MG63 (cell line): Measurements from ENCODE around the gene TM9SF1. TPM values are rescaled to one million over a fixed set of nuclear protein-coding genes. Genes with fewer than 3 reads are reported as not detected.
"Not testable (repeated sequence)": the region's sequence is repeated elsewhere in the genome, so short reads cannot be mapped to it uniquely, and the experiment has no call there.

Experiments used
- DNase-seq: peaks from one replicate; pipeline ENCODE4 v3.0.0-alpha.2; 2020
- H3K27me3 ChIP-seq: fragments of 250-450 bp; sonication (Bioruptor Pico); 2 replicates; pipeline ENCODE4 v1.5.1; 2020; ENCODE audit warnings: mild to moderate bottlenecking, moderate library complexity
- H3K36me3 ChIP-seq: fragments of 250-450 bp; sonication (Bioruptor Pico); 2 replicates; pipeline ENCODE4 v1.5.1; 2020; ENCODE audit warnings: mild to moderate bottlenecking, moderate library complexity
- H3K4me3 ChIP-seq: fragments of 250-450 bp; sonication (Bioruptor Pico); 2 replicates; pipeline ENCODE4 v1.5.1; 2020; ENCODE audit warnings: mild to moderate bottlenecking, moderate library complexity
- H3K9me3 ChIP-seq: fragments of 250-450 bp; sonication (Bioruptor Pico); 2 replicates; pipeline ENCODE4 v1.5.1; 2020; ENCODE audit warnings: mild to moderate bottlenecking, moderate library complexity
- total RNA-seq: library from RNA; depleted of rRNA; stranded (reverse); fragments of >200 nt; shearing (Covaris generic); gene quantifications from 2 replicates; pipeline ENCODE4 v1.2.3, GENCODE V29; 2014; ENCODE audit warnings: low replicate concordance

The TM9SF1 gene
- total RNA-seq, 1 experiment from 2014 or later = 39.3 TPM

DNA sequence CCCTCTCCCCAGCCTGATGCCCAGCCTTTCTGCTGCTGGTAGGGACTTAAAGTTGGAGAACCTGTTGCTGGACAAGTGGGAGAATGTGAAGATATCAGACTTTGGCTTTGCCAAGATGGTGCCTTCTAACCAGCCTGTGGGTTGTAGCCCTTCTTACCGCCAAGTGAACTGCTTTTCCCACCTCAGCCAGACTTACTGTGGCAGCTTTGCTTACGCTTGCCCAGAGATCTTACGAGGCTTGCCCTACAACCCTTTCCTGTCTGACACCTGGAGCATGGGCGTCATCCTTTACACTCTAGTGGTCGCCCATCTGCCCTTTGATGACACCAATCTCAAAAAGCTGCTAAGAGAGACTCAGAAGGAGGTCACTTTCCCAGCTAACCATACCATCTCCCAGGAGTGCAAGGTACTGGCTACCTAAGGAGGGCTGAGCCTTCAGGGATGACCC lies 11.9 kb upstream of the TM9SF1 start:
- Histone ChIP-seq H3K4me3 (no peak overlapping the region), H3K27me3 (no peaks in the 10 kb centered on the region), H3K9me3 (no peaks in the 10 kb centered on the region), H3K36me3 (peaks cover 11% of the 10 kb centered on the region)
- DNase-seq = no peak

- Histone ChIP-seq H3K9me3 (no peaks in the 10 kb centered on the region; the same call in 1 of the 2 replicates), H3K4me3 (no peak overlapping the region), H3K27me3 (no peaks in the 10 kb centered on the region), H3K36me3 (peaks cover 14% of the 10 kb centered on the region)
- DNase-seq = no peak
Measured at GRCh38 chr14:24206260-24207103, 11.2 kb upstream of the TM9SF1 start.

DNA sequence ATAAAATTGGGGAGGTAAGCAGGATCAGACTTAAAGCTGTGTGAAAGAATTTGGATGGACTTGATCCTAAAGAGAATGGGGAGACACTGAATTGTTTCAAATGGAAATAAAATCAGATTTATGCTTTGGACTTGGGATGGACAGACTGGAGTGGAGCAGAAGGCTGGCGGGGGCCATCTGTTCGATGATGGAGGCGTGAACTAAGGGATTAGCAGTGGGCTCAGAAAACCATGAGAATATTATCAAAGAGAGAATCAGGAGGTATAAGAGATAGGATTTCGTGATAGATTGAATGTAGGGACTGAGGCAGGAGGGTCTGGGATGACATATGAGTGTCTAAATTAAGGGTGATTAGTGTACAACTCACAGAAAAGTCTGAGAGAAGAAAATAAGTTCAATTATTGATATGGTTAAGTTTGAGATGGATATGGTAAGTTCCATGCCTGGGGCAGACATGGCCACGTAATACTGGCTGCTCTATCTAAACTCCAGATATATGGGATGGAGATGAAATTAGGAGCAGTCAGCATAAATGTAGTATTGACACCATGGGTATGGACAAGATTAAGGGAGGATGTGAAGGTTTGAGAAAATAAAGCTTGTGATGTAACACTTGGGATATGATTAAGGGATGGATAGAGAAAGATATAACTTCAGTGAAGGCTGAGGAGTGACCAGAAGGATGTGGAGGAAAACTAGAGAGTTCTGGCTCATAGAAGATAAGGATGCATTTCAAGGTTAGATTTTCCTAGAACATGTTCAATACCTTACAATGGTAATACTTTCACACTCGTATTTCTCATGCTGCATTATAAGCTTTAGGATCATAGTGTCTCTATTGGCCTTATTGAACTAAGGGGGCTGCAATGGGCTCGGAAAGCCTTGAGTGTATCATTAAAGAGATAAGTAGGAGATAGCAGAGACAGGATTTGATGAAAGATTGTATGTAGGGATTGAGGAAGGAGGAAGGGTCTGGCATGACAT lies 9.2 kb upstream of the TM9SF1 start:
- DNase-seq = no peak
- no peaks in the 10 kb centered on the region for H3K27me3 ChIP-seq
- no peak overlapping the region for H3K4me3 ChIP-seq
- no peaks in the 10 kb centered on the region; the same call in 1 of the 2 replicates for H3K9me3 ChIP-seq
- peaks cover 16% of the 10 kb centered on the region for H3K36me3 ChIP-seq

DNA sequence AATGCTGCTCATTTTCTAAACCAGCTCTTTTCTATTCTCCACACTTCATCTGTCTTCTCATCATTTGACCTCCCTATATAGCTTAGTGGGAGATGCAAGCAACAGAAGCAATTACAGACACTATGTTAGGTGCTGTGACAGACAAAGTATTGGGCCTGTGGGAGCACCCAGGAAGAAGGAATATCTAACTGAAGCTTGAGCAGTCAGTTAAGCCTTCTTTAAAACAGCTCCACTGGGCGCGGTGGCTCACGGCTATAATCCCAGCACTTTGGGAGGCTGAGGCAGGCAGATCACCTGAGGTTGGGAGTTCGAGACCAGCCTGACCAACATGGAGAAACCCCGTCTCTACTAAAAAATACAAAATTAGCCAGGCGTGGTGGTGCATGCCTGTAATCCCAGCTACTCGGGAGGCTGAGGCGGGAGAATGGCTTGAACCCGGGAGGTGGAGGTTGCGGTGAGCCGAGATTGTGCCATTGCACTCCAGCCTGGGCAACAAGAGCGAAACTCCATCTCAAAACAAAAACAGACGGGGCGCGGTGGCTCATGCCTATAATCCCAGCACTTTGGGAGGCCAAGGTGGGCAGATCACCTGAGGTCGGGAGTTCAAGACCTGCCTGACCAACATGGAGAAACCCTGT lies 8.1 kb upstream of the TM9SF1 start:
- DNase-seq, H3K27me3 ChIP-seq, H3K4me3 ChIP-seq, H3K9me3 ChIP-seq: not testable (repeated sequence)
- peaks cover 16% of the 10 kb centered on the region for H3K36me3 ChIP-seq

GRCh38 chr14:24202538-24202937 lies 7.3 kb upstream of the TM9SF1 start:
- DNase-seq = not testable (repeated sequence)
- H3K36me3 ChIP-seq = peaks cover 14% of the 10 kb centered on the region

GRCh38 chr14:24198814-24199524 lies 3.7 kb upstream of the TM9SF1 start:
- no peaks in the 10 kb centered on the region; the same call in 1 of the 2 replicates for H3K9me3 ChIP-seq
- peaks cover 16% of the 10 kb centered on the region for H3K36me3 ChIP-seq
- H3K27me3 ChIP-seq = no peaks in the 10 kb centered on the region
- no peak overlapping the region for H3K4me3 ChIP-seq
- DNase-seq = no peak

More at GRCh38 chr14:24202538-24202937, 7.3 kb upstream of the TM9SF1 start:
- not testable (repeated sequence) for H3K27me3 ChIP-seq, H3K4me3 ChIP-seq, H3K9me3 ChIP-seq

DNA sequence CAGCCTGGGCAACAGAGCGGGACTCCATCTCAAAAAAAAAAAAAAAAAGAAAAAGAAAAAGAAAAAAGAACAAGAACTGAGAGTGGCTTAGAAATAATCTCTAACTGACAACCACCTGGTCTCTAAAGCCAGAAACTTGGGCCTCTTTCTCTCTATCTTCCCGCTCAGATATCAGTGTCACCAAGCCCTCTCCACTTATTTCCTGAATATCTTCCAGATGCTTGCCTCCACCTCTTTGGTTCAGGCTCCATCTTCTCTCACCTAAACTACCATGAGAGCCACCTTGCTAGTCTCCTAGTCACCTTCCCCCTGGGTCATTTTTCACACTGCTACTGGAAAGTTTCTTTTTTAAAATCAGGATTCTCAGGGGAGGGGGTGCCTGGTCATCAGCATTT lies 1.8 kb upstream of the TM9SF1 start:
- H3K4me3 ChIP-seq = no peak overlapping the region
- H3K27me3 ChIP-seq = no peaks in the 10 kb centered on the region
- no peaks in the 10 kb centered on the region; the same call in 1 of the 2 replicates for H3K9me3 ChIP-seq
- DNase-seq = no peak
- peaks cover 10% of the 10 kb centered on the region for H3K36me3 ChIP-seq

GRCh38 chr14:24196071-24197055 lies 1.1 kb upstream of the TM9SF1 start:
- peak overlapping the region; percentile 82 for H3K4me3 ChIP-seq
- H3K9me3 ChIP-seq = no peaks in the 10 kb centered on the region
- no peaks in the 10 kb centered on the region for H3K27me3 ChIP-seq
- no peak for DNase-seq
- peaks cover 6% of the 10 kb centered on the region; the same call in 1 of the 2 replicates for H3K36me3 ChIP-seq

GRCh38 chr14:24194873-24195185 lies 412 bp downstream of the TM9SF1 start:
- peak overlapping the region; percentile 82 for H3K4me3 ChIP-seq
- no peak for DNase-seq
- no peaks in the 10 kb centered on the region for H3K9me3 ChIP-seq
- H3K36me3 ChIP-seq = peaks cover 3% of the 10 kb centered on the region
- H3K27me3 ChIP-seq = no peaks in the 10 kb centered on the region

DNA sequence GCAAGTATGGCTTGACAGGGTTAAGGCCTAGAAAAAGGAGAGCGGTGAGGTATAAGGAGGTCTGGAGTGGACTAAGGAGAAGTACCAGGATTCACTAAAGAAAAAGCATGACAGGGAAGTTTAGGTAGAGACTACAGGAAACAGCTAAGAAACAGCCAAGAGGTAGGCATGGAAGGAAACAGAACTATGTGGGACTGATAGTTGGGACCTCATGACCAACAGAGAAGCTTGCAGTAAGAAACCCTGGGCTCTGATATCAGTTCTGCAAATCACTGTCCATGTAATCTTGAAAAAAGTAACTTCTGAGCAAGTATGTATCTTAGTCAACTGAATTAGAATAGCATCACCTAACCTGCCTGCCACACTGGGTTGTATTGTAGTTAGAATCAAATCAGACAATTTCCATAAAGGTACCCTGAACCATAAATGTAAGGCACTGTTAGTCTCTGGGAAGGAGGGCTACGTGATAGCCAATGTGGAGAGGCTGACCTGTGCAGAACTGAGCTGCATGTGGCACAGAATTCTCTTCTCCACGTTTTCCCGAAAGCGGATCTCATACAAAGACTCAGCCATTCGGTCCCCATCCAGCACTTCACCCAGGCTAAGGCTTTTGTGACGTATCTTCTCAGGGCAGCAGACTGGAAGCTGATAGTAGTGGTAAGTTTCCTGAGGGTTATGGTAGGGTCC lies 912 bp downstream of the TM9SF1 start:
- DNase-seq = no peak
- Histone ChIP-seq H3K9me3 (no peaks in the 10 kb centered on the region), H3K27me3 (no peaks in the 10 kb centered on the region), H3K4me3 (peak overlapping the region; percentile 82), H3K36me3 (peaks cover 3% of the 10 kb centered on the region)

- Histone ChIP-seq H3K4me3 (no peak overlapping the region), H3K9me3 (no peaks in the 10 kb centered on the region), H3K27me3 (no peaks in the 10 kb centered on the region), H3K36me3 (peaks cover 6% of the 10 kb centered on the region)
- DNase-seq = no peak
Measured at GRCh38 chr14:24192933-24193332, 2.3 kb downstream of the TM9SF1 start.

DNA sequence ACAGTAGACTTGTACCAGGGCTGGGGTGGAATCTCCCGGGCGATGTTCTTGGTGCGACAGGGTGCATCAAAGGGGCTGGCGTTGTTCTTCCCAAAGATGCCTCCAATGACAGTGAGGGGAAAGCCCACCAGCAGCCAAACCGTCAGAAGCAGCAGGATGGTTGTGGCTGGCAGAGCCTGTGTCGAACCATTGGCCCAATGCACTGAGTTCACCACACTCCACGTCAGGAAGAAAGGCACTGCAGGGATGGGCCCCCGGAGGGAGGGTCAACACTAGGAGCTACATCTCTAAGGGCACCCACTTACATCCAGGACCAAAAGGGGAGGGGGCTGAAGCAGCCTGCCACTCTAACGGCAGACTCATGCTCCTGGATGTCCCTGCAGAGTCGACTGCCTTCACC lies 4.8 kb downstream of the TM9SF1 start:
- Histone ChIP-seq H3K27me3 (no peaks in the 10 kb centered on the region), H3K4me3 (no peak overlapping the region), H3K9me3 (no peaks in the 10 kb centered on the region), H3K36me3 (peaks cover 27% of the 10 kb centered on the region)
- no peak for DNase-seq

DNA sequence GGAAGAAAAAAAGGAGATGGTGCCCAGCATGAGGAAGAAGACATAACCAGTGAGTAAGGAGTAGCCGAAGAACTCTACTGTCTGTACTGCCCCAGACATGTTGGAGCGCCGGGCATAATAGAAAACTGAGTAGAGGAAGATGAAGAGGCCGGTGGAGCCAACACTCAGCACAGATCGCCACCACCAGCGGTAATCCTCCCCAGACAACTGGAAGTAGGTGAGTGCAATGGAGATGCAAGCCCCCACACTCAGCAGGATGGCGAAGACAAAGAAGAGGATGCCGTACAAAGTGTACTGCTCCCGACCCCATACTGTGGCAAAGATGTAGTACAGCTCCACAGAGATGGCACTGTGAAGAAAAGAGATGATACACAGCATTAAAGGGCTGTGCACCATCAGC lies 5.8 kb downstream of the TM9SF1 start:
- no peak for DNase-seq
- H3K9me3 ChIP-seq = no peaks in the 10 kb centered on the region
- peak overlapping the region; percentile 85 for H3K4me3 ChIP-seq
- H3K27me3 ChIP-seq = no peaks in the 10 kb centered on the region
- H3K36me3 ChIP-seq = peaks cover 34% of the 10 kb centered on the region

DNA sequence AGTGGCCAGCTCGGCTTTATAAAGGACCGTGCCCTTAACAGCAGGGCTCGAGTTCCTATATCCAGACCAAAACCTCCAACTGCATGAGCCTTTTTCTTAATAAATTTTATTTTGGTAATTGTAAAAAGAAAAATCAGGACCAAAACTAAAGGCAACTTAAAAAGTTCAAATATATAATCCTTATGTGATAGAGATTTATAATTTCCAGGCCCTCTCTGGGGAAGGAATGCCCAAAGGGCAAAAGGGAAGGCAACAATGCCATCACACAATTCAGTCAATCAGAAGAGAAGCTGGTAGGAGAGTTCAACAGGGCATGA lies 6.2 kb downstream of the TM9SF1 start:
- Histone ChIP-seq H3K27me3 (no peaks in the 10 kb centered on the region), H3K4me3 (peak overlapping the region; percentile 85), H3K36me3 (peaks cover 35% of the 10 kb centered on the region), H3K9me3 (no peaks in the 10 kb centered on the region)
- DNase-seq = no peak
